Heart left ventricle (tissue), 13 donors: ENCODE results near the gene VWA5B1.

ENCODE experiments used
- CTCF ChIP-seq, 12 donors: fragments of 200-600 bp; sonication (generic) in 4 of 12; IDR thresholded peaks; one replicate each; pipeline versions ENCODE4 v1.5.0 to v1.8.0; 2018 to 2022; ENCODE audit warnings: antibody characterized with exemption in 12 of 12, mild to moderate bottlenecking in 5 of 12
- POLR2A ChIP-seq, 2 donors: fragments of 450-650 bp; IDR thresholded peaks; one replicate each; pipeline ENCODE4 v1.6.1; 2017; ENCODE audit warnings: antibody characterized with exemption in 2 of 2, mild to moderate bottlenecking in 2 of 2, moderate library complexity in 2 of 2
- donor health status: ischemic (EF 13 %, LVEDD 7.1; RV severe dilation, severe dysfunction).
- donor health status: DM: no; HTN: yes; CAD: no.
- donor health status: DM: no; HTN: no; CAD: no.
- donor health status: ischemic (EF 25% LVEDD 6.9; RV normal size, moderate dysfunction).
- donor health status: ischemic (EF 25% LVEDD 5.7; RV mildly dilated, moderate dysfunction).
- donor health status: ischemic (EF 35%, LVEDD 5.7; RV mildly dilated, moderate dysfunction).
- donor health status: nonischemic (EF 11% LVEDD 7.7; RV severe dilation, severe dysfunction).
- donor health status: DM: yes; HTN: yes; CAD: no.
- donor health status: PGD.
- donor health status: ischemic (EF 29% LVEDD 5.4; RV normal size, mild dysfunction).
- donor health status: nonischemic (EF 23%, LVEDD 6.1; RV moderate dilation, normal function).

GRCh38 chr1:20398744-20399143 lies 108.1 kb downstream of the VWA5B1 start:
- TF ChIP-seq POLR2A (IDR thresholded peaks at IDR 0.05) (no peak), CTCF (IDR thresholded peaks at IDR 0.05) (no peak)
